Mesenteric fat pad (tissue), 1 donor: ENCODE results near the gene GPX6. TPM values are rescaled to one million over a fixed set of nuclear protein-coding genes. Genes with fewer than 3 reads are reported as not detected.
"Not testable (repeated sequence)": the region's sequence is repeated elsewhere in the genome, so short reads cannot be mapped to it uniquely, and the experiment has no call there.

ENCODE experiments used
- DNase-seq: peaks from one replicate; pipeline ENCODE4 v3.0.0-alpha.2; 2020; ENCODE audit warnings: low spot score
- total RNA-seq: library from RNA; stranded (reverse); fragmentation: NEBNext Ultra II Directional; extraction: Animal tissue kit (Norgen Biotek cat#: 25700); gene quantifications from one replicate; pipeline ENCODE4 v1.2.1, GENCODE V29; 2021
- donor health status: DM: yes; HTN: yes; CAD: no.

The GPX6 gene
- total RNA-seq, 1 donor from 2014 or later, result not detected

- DNase-seq, result no peak
These were observed 10.0 kb upstream of the GPX6 start, which contains the start of gene GPX5 for GRCh38 chr6:28525496-28526039. TSS of gene GPX5 (plus strand) at chr6:28525881. CDS start at chr6:28526014, 133 bp downstream.

GRCh38 chr6:28523241-28523622 lies 7.6 kb upstream of the GPX6 start:
- no peak for DNase-seq

GRCh38 chr6:28522594-28523240 lies 7.1 kb upstream of the GPX6 start:
- DNase-seq, result no peak

- no peak for DNase-seq
These were observed 2.4 kb upstream of the GPX6 start for GRCh38 chr6:28517964-28518363.

GRCh38 chr6:28512387-28512786 lies 3.2 kb downstream of the GPX6 start:
- DNase-seq, result not testable (repeated sequence)

GRCh38 chr6:28511628-28512300 lies 3.8 kb downstream of the GPX6 start:
- DNase-seq, result no peak

GRCh38 chr6:28506807-28507475 lies 8.7 kb downstream of the GPX6 start:
- no peak for DNase-seq

- DNase-seq, result no peak
These were observed 9.9 kb downstream of the GPX6 start for GRCh38 chr6:28505733-28506132.

- not testable (repeated sequence) for DNase-seq
These were observed 12.8 kb downstream of the GPX6 start for GRCh38 chr6:28502709-28503305.

GRCh38 chr6:28502136-28502535 lies 13.5 kb downstream of the GPX6 start:
- not testable (repeated sequence) for DNase-seq

- no peak for DNase-seq
These were observed 14.3 kb downstream of the GPX6 start for GRCh38 chr6:28501259-28501658.

GRCh38 chr6:28497893-28498292 lies 17.7 kb downstream of the GPX6 start:
- no peak for DNase-seq

- no peak for DNase-seq
These were observed 18.3 kb downstream of the GPX6 start for GRCh38 chr6:28497306-28497705.

GRCh38 chr6:28496099-28496779 lies 19.4 kb downstream of the GPX6 start:
- DNase-seq, result no peak

- DNase-seq, result no peak
These were observed 23.6 kb downstream of the GPX6 start for GRCh38 chr6:28491984-28492317.

- DNase-seq, result no peak
These were observed 25.2 kb downstream of the GPX6 start for GRCh38 chr6:28490205-28490890.

- DNase-seq, result no peak
These were observed 26.0 kb downstream of the GPX6 start for GRCh38 chr6:28489366-28490204.

GRCh38 chr6:28488916-28489365 lies 26.7 kb downstream of the GPX6 start:
- no peak for DNase-seq

GRCh38 chr6:28486988-28487742 lies 28.4 kb downstream of the GPX6 start:
- no peak for DNase-seq
